ENCODE results near the gene VTCN1. TPM values are rescaled to one million over a fixed set of nuclear protein-coding genes. Genes with fewer than 3 reads are reported as not detected.

Gene VTCN1
- total RNA-seq, 1 donor from 2014 or later = not detected

- DNase-seq (ENCODE audit: low spot score) = no peak
- intact Hi-C loops (cut with DNase I) = no loop called here
Observed at GRCh38 chr1:117213046-117213445, 2.3 kb upstream of the VTCN1 start.

DNA sequence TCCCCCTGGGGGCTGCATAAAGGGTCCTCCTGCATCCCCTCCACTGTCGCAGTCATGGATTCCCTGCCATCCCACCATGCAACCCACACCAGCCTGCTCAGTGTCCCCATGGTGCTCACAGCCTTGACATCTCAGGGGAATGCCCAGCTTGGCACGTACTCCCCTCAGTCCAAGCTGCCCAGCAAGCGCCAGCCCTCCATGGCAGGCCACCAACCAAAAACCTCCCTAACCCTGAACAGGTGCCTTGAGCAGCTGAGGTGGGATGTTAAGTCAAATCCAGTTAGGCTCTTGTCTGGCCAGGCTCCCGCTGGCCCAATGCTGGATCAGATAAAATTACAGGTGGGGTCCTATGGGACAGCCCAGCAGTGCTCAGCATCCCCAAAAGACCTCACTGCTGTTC is 341 bp downstream of the VTCN1 start:
- no peak for DNase-seq (ENCODE audit: low spot score)
- intact Hi-C loops (cut with DNase I) = no loop called here

DNA sequence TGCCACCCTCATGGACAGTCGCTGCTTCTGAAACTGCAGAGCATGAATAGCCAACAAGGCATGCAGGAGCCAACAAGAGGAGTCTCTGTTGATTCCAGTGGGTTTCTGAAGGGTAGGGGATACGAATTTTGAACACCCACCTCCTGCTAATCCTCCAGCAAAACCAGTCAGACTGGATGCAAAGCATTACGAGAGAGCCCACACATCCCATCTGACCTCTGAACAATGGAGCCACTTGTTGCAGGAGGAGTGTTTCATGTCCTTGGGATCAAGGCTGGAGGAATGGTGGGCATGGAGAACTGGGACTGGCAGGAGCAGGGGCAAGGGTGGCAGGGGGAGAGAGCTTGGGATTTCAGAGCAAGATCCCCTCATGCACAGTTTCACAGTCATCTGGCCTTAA is 1.6 kb downstream of the VTCN1 start:
- no peak for DNase-seq (ENCODE audit: low spot score)

DNA sequence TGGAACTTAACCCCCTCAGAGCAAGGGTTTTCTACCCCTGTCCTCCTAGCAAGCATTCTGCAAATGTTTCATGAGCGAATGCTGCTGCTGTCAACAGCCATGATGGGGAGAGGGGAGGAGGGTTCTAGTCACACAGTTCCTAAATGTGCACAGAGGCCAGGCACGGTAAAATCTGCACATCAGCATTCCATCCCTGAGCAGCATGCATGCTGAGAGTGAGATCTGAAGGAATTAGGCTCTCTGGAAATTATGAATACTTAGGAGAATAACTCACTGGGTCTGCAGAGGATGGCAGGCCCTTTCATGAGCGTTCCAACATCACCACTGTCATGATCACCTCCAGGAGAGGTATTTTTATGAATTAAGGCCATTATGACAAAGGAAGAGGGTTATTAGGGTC is 2.1 kb downstream of the VTCN1 start:
- DNase-seq (ENCODE audit: low spot score) = no peak
- intact Hi-C loops (cut with DNase I) = no loop called here

More for the DNA sequence above, 1.6 kb downstream of the VTCN1 start:
- intact Hi-C loops (cut with DNase I) = no loop called here

DNA sequence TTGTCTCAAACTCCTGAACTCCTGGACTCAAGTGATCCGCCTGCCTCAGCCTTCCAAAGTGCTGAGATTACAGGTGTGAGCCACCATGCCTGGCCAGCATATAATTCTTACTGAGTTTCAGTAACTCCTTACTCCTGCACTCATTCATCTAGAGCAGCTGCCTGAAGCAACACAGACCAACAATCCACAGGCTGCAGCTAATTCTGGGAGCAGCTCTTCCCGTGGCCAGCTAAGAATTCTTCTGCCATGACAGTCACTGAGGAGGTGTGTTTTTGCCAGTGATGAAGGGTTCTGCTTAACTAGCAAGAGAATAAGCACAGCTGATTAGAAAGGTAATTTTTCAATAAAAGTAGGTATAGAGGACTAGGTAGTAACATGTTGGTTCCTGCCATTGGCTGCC is 5.4 kb downstream of the VTCN1 start:
- intact Hi-C loops (cut with DNase I) = no loop called here
- no peak for DNase-seq (ENCODE audit: low spot score)

DNA sequence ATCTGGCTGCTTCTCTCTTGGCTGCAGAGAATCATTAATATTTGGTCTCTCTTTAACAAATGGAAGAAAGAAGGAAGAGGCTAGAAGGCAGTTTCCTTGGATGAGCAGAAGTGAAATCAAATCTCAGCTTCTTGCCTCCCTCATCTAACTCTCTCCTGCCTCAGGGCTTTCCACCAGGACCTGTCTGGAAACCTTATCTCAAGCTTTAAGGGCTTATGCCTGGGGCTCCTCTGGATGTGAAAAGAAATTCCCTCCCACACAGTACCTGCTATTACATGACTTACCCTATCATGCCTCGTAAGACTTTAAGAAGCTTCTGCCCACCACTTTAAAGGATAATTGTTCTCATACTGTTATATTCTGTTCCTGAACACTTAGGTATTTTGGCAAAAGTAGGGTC is 8.9 kb downstream of the VTCN1 start:
- no peak for DNase-seq (ENCODE audit: low spot score)
- intact Hi-C loops (cut with DNase I) = no loop called here

DNA sequence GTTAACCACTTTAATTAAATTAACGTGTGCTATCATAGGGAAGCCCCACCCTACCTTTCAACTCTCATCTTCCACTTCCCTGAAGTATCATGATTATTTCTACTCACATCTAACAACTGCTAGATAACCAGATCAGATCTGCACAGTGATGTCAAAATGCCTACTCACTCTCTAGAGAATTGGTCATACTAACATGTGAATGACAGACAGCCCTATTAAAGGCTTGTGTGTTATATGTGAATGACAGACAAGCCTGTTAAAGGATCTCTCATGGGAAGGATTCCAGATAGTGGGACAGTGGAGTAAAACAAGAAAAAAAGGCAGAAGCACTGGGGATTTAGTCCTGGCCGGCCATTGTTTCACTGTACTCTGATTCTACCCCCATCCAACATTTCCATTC is 12.6 kb downstream of the VTCN1 start:
- no peak for DNase-seq (ENCODE audit: low spot score)
- intact Hi-C loops (cut with DNase I) = no loop called here

DNA sequence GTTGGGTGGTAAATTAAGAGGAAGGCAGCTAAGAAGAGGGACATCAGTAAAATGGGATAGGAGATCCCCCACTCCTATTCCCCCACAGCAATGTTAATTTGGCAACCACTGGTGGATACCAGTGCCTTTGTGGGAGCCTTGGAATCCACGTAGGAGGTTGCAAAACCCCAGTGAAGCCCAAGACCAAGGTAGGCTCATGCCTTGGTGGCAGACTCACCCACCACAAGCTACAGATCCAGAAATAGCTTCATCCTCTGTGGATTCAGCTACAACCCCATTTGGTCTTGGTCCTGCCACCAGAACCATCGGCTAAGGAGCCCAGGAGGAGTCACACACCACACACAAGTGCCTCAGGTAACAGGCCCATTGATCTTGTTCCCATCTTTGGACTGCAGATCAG is 21.0 kb downstream of the VTCN1 start:
- intact Hi-C loops (cut with DNase I) = no loop called here
- no peak for DNase-seq (ENCODE audit: low spot score)

- DNase-seq (ENCODE audit: low spot score) = no peak
- intact Hi-C loops (cut with DNase I) = no loop called here
Observed at GRCh38 chr1:117188816-117189437, 21.8 kb downstream of the VTCN1 start.

- no peak for DNase-seq (ENCODE audit: low spot score)
- intact Hi-C loops (cut with DNase I) = no loop called here
Observed at GRCh38 chr1:117188170-117188815, 22.4 kb downstream of the VTCN1 start.

GRCh38 chr1:117183112-117183511 is 27.6 kb downstream of the VTCN1 start:
- DNase-seq (ENCODE audit: low spot score) = no peak
- intact Hi-C loops (cut with DNase I) = no loop called here

DNA sequence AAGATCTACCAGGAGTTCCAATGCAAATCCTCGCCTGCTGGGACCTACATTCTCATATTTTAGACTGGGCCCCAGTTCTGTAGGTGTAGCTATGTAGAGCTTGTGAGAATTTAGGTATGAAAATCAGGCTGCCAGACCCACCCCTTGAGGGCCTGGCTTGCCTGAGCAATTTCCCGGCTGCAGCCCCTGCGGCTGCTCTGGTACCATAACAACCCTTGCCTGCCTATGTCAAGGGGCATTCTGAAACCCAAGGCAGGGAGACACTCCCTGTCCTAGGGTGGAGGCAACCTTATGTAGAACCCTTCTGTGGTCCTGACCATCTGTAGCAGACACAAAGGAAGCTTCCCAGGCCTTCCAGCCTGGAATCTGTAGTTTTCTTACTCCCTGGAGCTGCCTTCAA is 28.4 kb downstream of the VTCN1 start:
- intact Hi-C loops (cut with DNase I) = no loop called here
- DNase-seq (ENCODE audit: low spot score) = no peak

DNA sequence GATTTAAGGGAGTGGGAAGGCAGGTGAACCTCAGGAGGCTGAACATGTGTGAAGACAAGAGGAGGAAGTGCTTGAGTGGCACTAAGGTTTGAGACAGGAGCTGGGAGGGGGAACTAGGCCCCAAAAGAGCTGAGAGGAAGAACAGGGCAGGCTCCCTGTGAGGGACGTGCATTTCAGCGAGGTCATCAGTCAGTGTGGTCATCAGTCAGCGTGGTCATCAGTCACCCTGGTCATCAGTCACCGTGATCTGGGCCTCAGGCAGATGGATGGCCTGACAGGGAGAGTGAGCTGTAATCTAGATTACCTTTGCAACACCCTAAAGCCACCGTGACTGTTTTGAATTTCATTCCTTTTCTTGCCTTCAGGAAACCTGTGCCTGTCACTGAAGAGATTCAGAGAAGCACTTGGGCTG is 29.1 kb downstream of the VTCN1 start:
- no peak for DNase-seq (ENCODE audit: low spot score)
- intact Hi-C loops (cut with DNase I) = no loop called here

DNA sequence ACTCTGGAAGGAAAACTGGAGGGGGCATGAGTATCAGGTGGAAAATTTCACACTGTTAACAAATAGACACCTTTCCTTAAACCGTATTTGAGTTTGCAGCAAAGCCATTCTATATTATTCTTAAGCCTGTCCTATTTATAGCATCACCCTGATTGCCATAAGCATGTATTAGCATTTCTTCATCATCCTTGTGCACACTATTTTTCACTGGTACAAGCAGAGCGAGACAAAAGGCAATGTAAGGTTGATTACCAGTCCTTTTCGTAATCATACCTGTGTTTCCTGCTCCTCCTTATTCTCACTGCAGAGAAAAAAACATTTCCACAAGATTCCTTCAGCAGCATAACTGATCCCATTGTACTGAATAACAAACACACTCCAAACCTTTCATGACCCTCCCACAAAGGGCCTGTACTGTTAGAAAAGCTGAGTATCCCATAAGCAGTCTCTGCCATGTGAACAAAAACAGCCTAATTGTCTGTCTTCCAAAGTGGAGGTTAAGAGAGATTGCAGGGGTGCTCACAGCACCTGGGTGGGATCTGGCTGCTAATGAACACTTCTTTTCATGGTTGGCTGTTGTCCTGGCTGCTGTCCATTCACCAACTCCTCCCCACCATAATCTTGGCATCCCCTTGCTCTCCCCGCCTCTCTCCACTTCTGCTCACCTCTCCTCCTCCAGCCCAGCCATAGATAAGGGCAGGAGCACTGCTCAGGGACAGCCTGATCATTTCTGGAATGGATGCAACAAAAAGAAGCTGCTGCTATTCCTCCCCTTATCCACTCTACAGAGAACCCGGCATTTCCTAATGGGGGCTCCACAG is 30.4 kb downstream of the VTCN1 start:
- intact Hi-C loops (cut with DNase I) = no loop called here
- no peak for DNase-seq (ENCODE audit: low spot score)

DNA sequence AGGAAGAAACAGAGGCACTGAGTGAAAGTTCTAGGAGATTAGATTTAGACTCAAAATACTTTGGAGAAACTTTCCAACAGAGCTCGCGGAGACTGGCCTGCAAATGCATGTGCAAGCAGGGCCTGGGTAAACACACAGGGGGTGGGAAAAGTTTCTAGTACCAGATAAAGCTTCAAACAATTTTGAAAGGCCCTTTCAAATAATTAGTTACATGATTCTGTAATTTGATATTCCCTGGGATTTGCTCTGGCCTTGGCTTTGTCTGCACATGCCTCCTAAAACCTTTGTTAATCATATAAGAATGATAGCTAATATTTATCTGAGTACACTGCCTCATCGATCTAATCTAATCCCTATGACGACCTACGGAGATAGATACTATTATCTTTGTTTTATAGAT is 31.3 kb downstream of the VTCN1 start:
- no peak for DNase-seq (ENCODE audit: low spot score)
- intact Hi-C loops (cut with DNase I) = no loop called here

GRCh38 chr1:117178756-117179155 is 32.0 kb downstream of the VTCN1 start:
- DNase-seq (ENCODE audit: low spot score) = no peak
- intact Hi-C loops (cut with DNase I) = no loop called here

DNA sequence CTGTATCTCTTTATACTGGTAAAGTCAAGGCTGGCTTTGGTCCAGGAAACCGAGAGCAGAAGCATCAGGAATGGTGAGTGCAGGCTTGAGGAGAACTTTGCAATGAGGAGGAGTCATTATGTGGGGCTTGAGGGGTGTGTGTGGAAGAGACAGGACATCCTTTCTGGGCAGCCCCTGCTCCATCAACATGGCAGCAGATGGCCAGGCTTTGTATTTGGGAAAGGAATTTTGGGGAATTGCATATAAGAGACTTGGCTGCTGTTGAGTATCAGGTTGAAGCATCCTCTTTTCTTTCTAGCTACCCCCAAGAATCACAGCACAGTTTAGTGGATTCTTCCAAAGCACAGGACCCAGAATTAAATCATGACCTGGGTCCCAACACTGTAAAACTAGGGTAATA is 33.4 kb downstream of the VTCN1 start:
- intact Hi-C loops (cut with DNase I) = no loop called here
- no peak for DNase-seq (ENCODE audit: low spot score)

GRCh38 chr1:117176579-117176978 is 34.1 kb downstream of the VTCN1 start:
- intact Hi-C loops (cut with DNase I) = no loop called here
- DNase-seq (ENCODE audit: low spot score) = no peak

- intact Hi-C loops (cut with DNase I) = no loop called here
- DNase-seq (ENCODE audit: low spot score) = no peak
Observed at GRCh38 chr1:117174851-117175250, 35.9 kb downstream of the VTCN1 start.

DNA sequence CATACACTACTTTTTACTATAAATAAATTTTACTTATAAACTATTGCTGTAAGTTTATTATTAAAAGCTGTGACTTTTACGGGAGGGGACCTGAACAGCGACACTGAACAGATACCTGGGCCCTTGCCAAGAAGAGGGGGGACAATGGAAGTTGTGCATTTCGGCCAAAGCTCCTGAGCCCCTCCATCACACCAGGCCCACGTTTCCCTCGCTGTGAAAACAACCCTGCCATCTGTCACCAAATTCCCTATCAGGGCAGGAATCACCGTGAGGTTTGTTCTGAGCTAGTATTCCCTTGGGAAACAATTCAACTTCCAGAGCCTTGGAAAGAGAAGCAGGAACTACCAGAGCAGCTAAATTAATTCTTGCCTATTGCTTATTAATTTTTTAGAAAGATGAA is 37.0 kb downstream of the VTCN1 start:
- no peak for DNase-seq (ENCODE audit: low spot score)
- intact Hi-C loops (cut with DNase I) = no loop called here

DNA sequence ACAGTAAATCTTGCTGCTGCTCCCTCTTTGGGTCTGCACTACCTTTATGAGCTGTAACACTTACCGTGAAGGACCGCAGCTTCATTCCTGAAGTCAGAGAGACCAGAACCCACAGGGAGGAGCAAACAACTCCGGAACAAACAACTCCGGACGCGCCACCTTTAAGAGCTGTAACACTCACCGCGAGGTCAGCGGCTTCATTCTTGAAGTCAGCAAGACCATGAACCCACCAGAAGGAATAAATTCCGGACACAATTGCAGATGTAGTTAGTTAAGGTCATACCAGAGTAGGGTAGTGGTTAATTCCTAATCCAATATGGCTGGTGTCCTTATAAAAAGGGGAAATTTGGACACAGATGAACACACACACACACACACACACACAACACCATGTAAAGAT is 37.7 kb downstream of the VTCN1 start:
- no peak for DNase-seq (ENCODE audit: low spot score)

More for the DNA sequence above, 37.7 kb downstream of the VTCN1 start:
- intact Hi-C loops (cut with DNase I) = no loop called here

All from cardiac septum (tissue), 1 donor.